CD4-positive, alpha-beta T cell (primary cell): Measurements from ENCODE around the gene MAP3K14. TPM values are rescaled to one million over a fixed set of nuclear protein-coding genes. Genes with fewer than 3 reads are reported as not detected.
A peak's percentile ranks its signal among the peaks of the same experiment; 100 is the strongest.

Experiments used
- ATAC-seq: fragments of 200-7000 bp; cut with Tn5 transposase; one replicate; pipeline ENCODE4 v1.10.0; 2022; ENCODE audit warnings: mild to moderate bottlenecking; ENCODE audit not compliant: poor library complexity
- CTCF ChIA-PET: fragments of 350-600 bp; sonication (Branson Sonifier 250); formaldehyde crosslinking; loops from one replicate; lab custom pipeline; 2021; ENCODE audit warnings: antibody characterized with exemption, inconsistent platforms; lab: Charles Lee
- POLR2A ChIA-PET: fragments of 350-600 bp; sonication (Branson Sonifier 250); formaldehyde crosslinking; loops from one replicate; lab custom pipeline; 2021; ENCODE audit warnings: antibody characterized with exemption, inconsistent platforms; lab: Charles Lee
- DNase-seq, 14 experiments: peaks; one replicate each; pipeline ENCODE4 v3.0.0-alpha.2; 2013 to 2020; ENCODE audit warnings: mixed read lengths in 2 of 14
- H3K27ac ChIP-seq, 2 donors: one replicate each; pipeline versions ENCODE4 v1.5.1 to v1.7.0; 2013; ENCODE audit warnings: low read length in 2 of 2, low read depth in 1 of 2, mild to moderate bottlenecking in 1 of 2
- H3K27me3 ChIP-seq, 2 experiments: 1 replicate in 1 of 2; 2 replicates in 1 of 2; pipeline versions ENCODE4 v1.6.1 to v1.7.0; 2013; ENCODE audit warnings: low read length in 2 of 2, control low read depth in 1 of 2, mild to moderate bottlenecking in 1 of 2, moderate library complexity in 1 of 2; ENCODE audit not compliant: insufficient read depth in 2 of 2, control insufficient read depth in 1 of 2
- H3K36me3 ChIP-seq: one replicate; pipeline ENCODE4 v1.6.1; 2013; ENCODE audit warnings: low read length, control low read depth; ENCODE audit not compliant: insufficient read depth
- H3K4me1 ChIP-seq: one replicate; pipeline ENCODE4 v1.6.1; 2013; ENCODE audit warnings: low read length, control low read depth; ENCODE audit not compliant: insufficient read depth
- H3K4me3 ChIP-seq: one replicate; pipeline ENCODE4 v1.5.1; 2013; ENCODE audit warnings: mild to moderate bottlenecking, low read length, moderate library complexity
- H3K9me3 ChIP-seq, 2 experiments: 1 replicate in 1 of 2; 2 replicates in 1 of 2; pipeline versions ENCODE4 v1.6.1 to v1.7.0; 2013; ENCODE audit warnings: low read length in 2 of 2, mild to moderate bottlenecking in 2 of 2, control low read depth in 1 of 2, moderate library complexity in 1 of 2; ENCODE audit not compliant: control insufficient read depth in 1 of 2, insufficient read depth in 1 of 2
- H3K27ac Mint-ChIP-seq: one replicate; pipeline ENCODE4 v1.8.0; 2020; ENCODE audit warnings: mixed read lengths
- H3K27me3 Mint-ChIP-seq: one replicate; pipeline ENCODE4 v1.8.0; 2021; ENCODE audit warnings: mixed read lengths
- H3K36me3 Mint-ChIP-seq: one replicate; pipeline ENCODE4 v1.8.0; 2021; ENCODE audit warnings: low read depth, mixed read lengths
- H3K4me1 Mint-ChIP-seq: one replicate; pipeline ENCODE4 v1.8.0; 2021; ENCODE audit warnings: low read depth, mixed read lengths
- H3K4me3 Mint-ChIP-seq: one replicate; pipeline ENCODE4 v1.8.0; 2020; ENCODE audit warnings: mild to moderate bottlenecking, mixed read lengths
- H3K9me3 Mint-ChIP-seq: one replicate; pipeline ENCODE4 v1.8.0; 2020; ENCODE audit warnings: mixed read lengths
- intact Hi-C, 2 experiments: fragments of 100-400 bp; cut with DNase I in 1 of 2; cut with micrococcal nuclease in 1 of 2; formaldehyde crosslinking; loops; one replicate each; pipeline versions ENCODE4 v1.15.1 to v1.9.0; 2023 to 2025; cut with DNase I, micrococcal nuclease
- total RNA-seq, 174 experiments: library from RNA in 2 of 174; stranded (reverse) in 2 of 174; gene quantifications; one replicate each; pipeline ENCODE4 v1.2.3 and lab custom pipeline; 2021 to 2026
- TF ChIP-seq, protein P1 (sequence below): fragments of 200-600 bp; IDR thresholded peaks from one replicate; pipeline ENCODE4 v1.8.0; 2022; ENCODE audit warnings: antibody characterized with exemption, mild to moderate bottlenecking

MAP3K14 gene
- total RNA-seq, 2 experiments from 2014 or later, result 41.4 to 46.5 TPM

DNA sequence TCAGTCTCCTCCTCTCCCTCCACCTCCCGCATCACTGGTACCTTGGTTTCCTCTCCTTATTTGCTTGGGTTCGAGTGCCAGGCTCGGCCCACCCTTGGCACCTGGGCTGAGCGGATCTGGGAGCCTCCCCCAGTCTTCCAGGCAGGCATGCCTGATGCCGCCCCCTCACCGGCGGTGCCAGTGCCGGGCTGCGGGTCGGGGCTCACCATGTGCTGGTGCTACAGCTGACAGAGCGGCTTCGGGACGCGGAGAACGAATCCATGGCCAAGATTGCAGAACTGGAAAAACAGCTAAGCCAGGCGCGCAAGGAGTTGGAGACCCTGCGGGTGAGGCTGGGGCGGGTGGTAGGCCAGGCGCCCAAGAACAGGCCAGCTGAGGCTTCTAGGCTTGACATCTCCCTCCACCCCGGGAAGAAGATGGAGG lies 75.9 kb downstream of the MAP3K14 start:
- ChIA-PET POLR2A (interaction anchor here (12.4 kb wide), 1 partner anchor 16 kb away, joined by 346 read pairs; the partner anchor contains the start of gene FMNL1), CTCF (interaction anchor here (0.8 kb wide), 1 partner anchor 22 kb away, joined by 3 read pairs; no protein-coding TSS in a partner anchor)

DNA sequence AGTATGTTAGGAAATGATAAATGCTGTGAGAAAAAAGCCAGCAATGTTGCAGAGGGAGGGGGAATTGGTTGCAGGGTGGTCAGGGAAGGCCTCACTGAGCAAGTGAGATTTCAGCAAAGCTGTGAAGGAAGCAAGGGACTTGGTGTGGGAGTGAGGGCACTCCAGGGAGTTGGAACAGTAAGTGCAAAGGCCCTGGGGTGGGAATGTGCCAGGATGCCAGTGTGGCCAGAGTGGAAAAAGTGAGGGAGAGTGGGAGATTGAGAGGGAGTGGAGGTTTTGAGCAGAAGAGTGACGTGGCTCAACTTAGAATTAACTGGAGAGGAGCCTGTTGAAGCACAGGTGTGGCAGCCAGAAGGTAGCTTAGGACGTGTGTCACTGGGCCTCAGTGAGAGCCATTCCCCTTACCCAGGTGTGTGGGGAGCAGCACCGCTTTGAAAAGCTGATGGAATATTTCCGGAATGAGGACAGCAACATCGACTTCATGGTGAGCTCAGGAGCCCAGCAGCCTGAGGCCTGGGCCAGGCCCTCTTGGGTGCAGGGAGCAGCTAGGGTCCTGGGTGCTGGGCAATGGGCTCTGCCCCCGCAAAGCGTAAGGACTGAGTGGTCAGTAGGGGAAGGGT lies 78.6 kb downstream of the MAP3K14 start:
- intact Hi-C loops, result no loop called here
- Histone ChIP-seq H3K27ac (peak overlapping the region in 1 of 2 donors; percentile 26), H3K36me3 (peaks cover 94% of the 10 kb centered on the region), H3K4me1 (peaks cover 70% of the 10 kb centered on the region), H3K4me3 (no peak overlapping the region), H3K27me3 (no peaks in the 10 kb centered on the region), H3K9me3 (no peaks in the 10 kb centered on the region)
- H3K27me3 Mint-ChIP-seq, result no peaks in the 10 kb centered on the region
- POLR2A ChIA-PET, result interaction anchor here (1.1 to 12.4 kb wide), 2 partner anchors 9 to 14 kb away, joined by 3 to 346 read pairs; partner anchors contain the start of gene FMNL1
- DNase-seq (no peak), ATAC-seq (no peak)
- peak overlapping the region; percentile 86 for H3K27ac Mint-ChIP-seq
- H3K4me1 Mint-ChIP-seq, result peaks cover 51% of the 10 kb centered on the region
- H3K9me3 Mint-ChIP-seq, result no peaks in the 10 kb centered on the region
- no peak overlapping the region for H3K4me3 Mint-ChIP-seq
- TF ChIP-seq, protein P1, sequence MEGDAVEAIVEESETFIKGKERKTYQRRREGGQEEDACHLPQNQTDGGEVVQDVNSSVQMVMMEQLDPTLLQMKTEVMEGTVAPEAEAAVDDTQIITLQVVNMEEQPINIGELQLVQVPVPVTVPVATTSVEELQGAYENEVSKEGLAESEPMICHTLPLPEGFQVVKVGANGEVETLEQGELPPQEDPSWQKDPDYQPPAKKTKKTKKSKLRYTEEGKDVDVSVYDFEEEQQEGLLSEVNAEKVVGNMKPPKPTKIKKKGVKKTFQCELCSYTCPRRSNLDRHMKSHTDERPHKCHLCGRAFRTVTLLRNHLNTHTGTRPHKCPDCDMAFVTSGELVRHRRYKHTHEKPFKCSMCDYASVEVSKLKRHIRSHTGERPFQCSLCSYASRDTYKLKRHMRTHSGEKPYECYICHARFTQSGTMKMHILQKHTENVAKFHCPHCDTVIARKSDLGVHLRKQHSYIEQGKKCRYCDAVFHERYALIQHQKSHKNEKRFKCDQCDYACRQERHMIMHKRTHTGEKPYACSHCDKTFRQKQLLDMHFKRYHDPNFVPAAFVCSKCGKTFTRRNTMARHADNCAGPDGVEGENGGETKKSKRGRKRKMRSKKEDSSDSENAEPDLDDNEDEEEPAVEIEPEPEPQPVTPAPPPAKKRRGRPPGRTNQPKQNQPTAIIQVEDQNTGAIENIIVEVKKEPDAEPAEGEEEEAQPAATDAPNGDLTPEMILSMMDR, result no peak
- CTCF ChIA-PET, result interaction anchor here (6.5 kb wide), 1 partner anchor 19 kb away, joined by 112 read pairs; the partner anchor contains the start of gene FMNL1
- peaks cover 81% of the 10 kb centered on the region for H3K36me3 Mint-ChIP-seq

More for the DNA sequence above, 75.9 kb downstream of the MAP3K14 start:
- no peaks in the 10 kb centered on the region for H3K27me3 ChIP-seq
- peaks cover 41% of the 10 kb centered on the region for H3K4me1 Mint-ChIP-seq
- H3K36me3 Mint-ChIP-seq, result peaks cover 80% of the 10 kb centered on the region
- ATAC-seq, result no peak
- peaks cover 67% of the 10 kb centered on the region for H3K4me1 ChIP-seq
- H3K4me3 ChIP-seq, result no peak overlapping the region
- no peak overlapping the region for H3K4me3 Mint-ChIP-seq
- H3K27ac ChIP-seq, result peak overlapping the region in 1 of 2 donors; percentile 46
- intact Hi-C loops, result no loop called here
- H3K27me3 Mint-ChIP-seq, result no peaks in the 10 kb centered on the region
- TF ChIP-seq, protein P1, result no peak
- peak overlapping the region; percentile 14 for H3K27ac Mint-ChIP-seq
- peaks cover 97% of the 10 kb centered on the region for H3K36me3 ChIP-seq
- H3K9me3 Mint-ChIP-seq, result no peaks in the 10 kb centered on the region
- no peak for DNase-seq
- H3K9me3 ChIP-seq, result no peaks in the 10 kb centered on the region

DNA sequence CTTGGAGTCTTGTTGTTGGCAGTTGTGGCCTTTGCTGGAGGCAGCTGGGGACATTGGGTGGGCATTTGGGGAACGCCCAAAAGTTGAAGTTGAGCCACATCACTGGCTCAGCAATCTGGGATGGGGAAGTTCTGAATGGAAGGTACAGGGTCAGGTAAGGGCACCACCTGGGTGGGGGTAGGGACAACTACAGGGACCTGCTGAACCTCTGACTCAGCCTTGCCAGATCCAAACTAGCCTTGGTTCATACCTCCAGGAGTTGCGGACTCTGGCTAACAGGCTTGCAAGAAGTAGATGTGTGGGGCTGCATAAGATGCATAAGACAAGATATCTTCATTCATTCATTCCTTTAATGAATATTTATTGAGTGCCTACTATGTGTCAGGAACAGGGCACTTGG lies 79.1 kb downstream of the MAP3K14 start:
- intact Hi-C loops, result no loop called here
- Histone ChIP-seq H3K36me3 (peaks cover 94% of the 10 kb centered on the region), H3K4me1 (peaks cover 71% of the 10 kb centered on the region), H3K27ac (peak overlapping the region; percentile 16 to 36), H3K4me3 (no peak overlapping the region), H3K9me3 (no peaks in the 10 kb centered on the region), H3K27me3 (no peaks in the 10 kb centered on the region)
- DNase-seq, result no peak
- Mint-ChIP-seq H3K4me3 (no peak overlapping the region), H3K27me3 (no peaks in the 10 kb centered on the region), H3K9me3 (no peaks in the 10 kb centered on the region), H3K36me3 (peaks cover 78% of the 10 kb centered on the region), H3K4me1 (peaks cover 54% of the 10 kb centered on the region), H3K27ac (peak overlapping the region; percentile 86)
- POLR2A ChIA-PET, result interaction anchor here (12.4 kb wide), 1 partner anchor 13 kb away, joined by 346 read pairs; the partner anchor contains the start of gene FMNL1
- CTCF ChIA-PET, result interaction anchor here (6.5 kb wide), 1 partner anchor 18 kb away, joined by 112 read pairs; the partner anchor contains the start of gene FMNL1
- ATAC-seq, result no peak
- TF ChIP-seq, protein P1, result no peak
